A375 (cell line): ENCODE data around the gene KRTAP24-1. TPM values are rescaled to one million over a fixed set of nuclear protein-coding genes. Genes with fewer than 3 reads are reported as not detected.

Source experiments
- total RNA-seq: library from RNA; depleted of rRNA; stranded (reverse); fragments of >200 nt; shearing (Covaris generic); gene quantifications from 2 replicates; pipeline ENCODE4 v1.2.3, GENCODE V29; 2014; rRNA removed

Gene KRTAP24-1
- total RNA-seq: not detected in 2 replicates

GRCh38 chr21:30282850-30283249, at the start of gene KRTAP24-1:
Gene KRTAP24-1, minus strand, starts transcription at chr21:30282950. Its CDS starts 18 bp downstream, at chr21:30282932.

GRCh38 chr21:30320215-30320614, 37.5 kb upstream of the KRTAP24-1 start, which contains the start of gene KRTAP26-1:
Gene KRTAP26-1, minus strand, starts transcription at chr21:30320315. Its CDS starts 280 bp downstream, at chr21:30320035.

GRCh38 chr21:30289215-30289614, 6.5 kb upstream of the KRTAP24-1 start, which contains the start of gene KRTAP25-1:
Gene KRTAP25-1, minus strand, starts transcription at chr21:30289514. Its CDS starts 24 bp downstream, at chr21:30289490.

Other genes with a start within 250 kb of the KRTAP24-1 start
- not detected in 2 replicates for gene CLDN17, start 116.1 kb downstream of the KRTAP24-1 start, total RNA-seq
- gene CLDN8, start 66.9 kb downstream of the KRTAP24-1 start, total RNA-seq: not detected in 2 replicates
- not detected in 2 replicates for gene KRTAP25-1, start 6.6 kb upstream of the KRTAP24-1 start, total RNA-seq
- gene KRTAP26-1, start 37.4 kb upstream of the KRTAP24-1 start, total RNA-seq: not detected in 2 replicates
- not detected in 2 replicates for gene KRTAP27-1, start 54.7 kb upstream of the KRTAP24-1 start, total RNA-seq
- not detected in 2 replicates for gene KRTAP23-1, start 65.7 kb upstream of the KRTAP24-1 start, total RNA-seq
- gene KRTAP13-2, start 89.3 kb upstream of the KRTAP24-1 start, total RNA-seq: not detected in 2 replicates
- gene KRTAP13-1, start 113.1 kb upstream of the KRTAP24-1 start, total RNA-seq: not detected in 2 replicates
- gene KRTAP13-3, start 143.0 kb upstream of the KRTAP24-1 start, total RNA-seq: not detected in 2 replicates
- not detected in 2 replicates for gene KRTAP13-4, start 147.3 kb upstream of the KRTAP24-1 start, total RNA-seq
- not detected in 2 replicates for gene KRTAP15-1, start 157.3 kb upstream of the KRTAP24-1 start, total RNA-seq
- gene KRTAP19-1, start 197.4 kb upstream of the KRTAP24-1 start, total RNA-seq: not detected in 2 replicates
- gene KRTAP19-2, start 204.5 kb upstream of the KRTAP24-1 start, total RNA-seq: not detected in 2 replicates
- not detected in 2 replicates for gene KRTAP19-3, start 209.1 kb upstream of the KRTAP24-1 start, total RNA-seq
- gene KRTAP19-4, start 214.2 kb upstream of the KRTAP24-1 start, total RNA-seq: not detected in 2 replicates
- gene KRTAP19-5, start 219.2 kb upstream of the KRTAP24-1 start, total RNA-seq: not detected in 2 replicates